ENCODE measurements around the gene UBE2E2. TPM values are rescaled to one million over a fixed set of nuclear protein-coding genes. Genes with fewer than 3 reads are reported as not detected.
"Not testable (repeated sequence)": the region's sequence is repeated elsewhere in the genome, so short reads cannot be mapped to it uniquely, and the experiment has no call there.

UBE2E2 gene
- total RNA-seq, 1 donor from 2014 or later = 50.8 TPM

- peaks cover 13% of the 10 kb centered on the region for H3K4me1 ChIP-seq
- no peaks in the 10 kb centered on the region for H3K36me3 ChIP-seq
- no peak overlapping the region for H3K27ac ChIP-seq
- intact Hi-C loops (cut with DNase I) = no loop called here
- DNase-seq = no peak
- ATAC-seq = no peak
- no peak overlapping the region for H3K4me3 ChIP-seq
- H3K27me3 ChIP-seq (ENCODE audit: low read depth) = no peaks in the 10 kb centered on the region
- no peaks in the 10 kb centered on the region for H3K9me3 ChIP-seq
- TF ChIP-seq CTCF (IDR thresholded peaks at IDR 0.05) = no peak
These were observed 138.2 kb downstream of the UBE2E2 start for GRCh38 chr3:23341147-23341838.

GRCh38 chr3:23342343-23342742 is 139.2 kb downstream of the UBE2E2 start:
- Histone ChIP-seq H3K27ac (no peak overlapping the region), H3K9me3 (no peaks in the 10 kb centered on the region), H3K4me1 (peaks cover 13% of the 10 kb centered on the region), H3K27me3 (ENCODE audit: low read depth) (no peaks in the 10 kb centered on the region), H3K4me3 (no peak overlapping the region), H3K36me3 (no peaks in the 10 kb centered on the region)
- no peak for TF ChIP-seq CTCF (IDR thresholded peaks at IDR 0.05)
- intact Hi-C loops (cut with DNase I) = no loop called here
- DNase-seq (no peak), ATAC-seq (no peak)

GRCh38 chr3:23343509-23343908 is 140.4 kb downstream of the UBE2E2 start:
- intact Hi-C loops (cut with DNase I) = no loop called here
- no peaks in the 10 kb centered on the region for H3K9me3 ChIP-seq
- no peak for ATAC-seq

GRCh38 chr3:23344886-23345285 is 141.8 kb downstream of the UBE2E2 start:
- Histone ChIP-seq H3K4me1 (peaks cover 13% of the 10 kb centered on the region), H3K4me3 (no peak overlapping the region), H3K9me3 (no peaks in the 10 kb centered on the region), H3K36me3 (no peaks in the 10 kb centered on the region), H3K27ac (no peak overlapping the region), H3K27me3 (ENCODE audit: low read depth) (no peaks in the 10 kb centered on the region)
- no peak for DNase-seq
- intact Hi-C loops (cut with DNase I) = no loop called here
- TF ChIP-seq CTCF (IDR thresholded peaks at IDR 0.05) = no peak
- ATAC-seq = no peak

More at GRCh38 chr3:23343509-23343908, 140.4 kb downstream of the UBE2E2 start:
- peaks cover 13% of the 10 kb centered on the region for H3K4me1 ChIP-seq
- TF ChIP-seq CTCF (IDR thresholded peaks at IDR 0.05) = no peak
- H3K4me3 ChIP-seq = no peak overlapping the region
- H3K27me3 ChIP-seq (ENCODE audit: low read depth) = no peaks in the 10 kb centered on the region
- no peak overlapping the region for H3K27ac ChIP-seq
- H3K36me3 ChIP-seq = no peaks in the 10 kb centered on the region
- DNase-seq = no peak

- H3K27ac ChIP-seq; H3K4me1 ChIP-seq; H3K9me3 ChIP-seq; H3K27me3 ChIP-seq (ENCODE audit: low read depth); intact Hi-C loops (cut with DNase I); DNase-seq; H3K36me3 ChIP-seq; ATAC-seq; H3K4me3 ChIP-seq: not testable (repeated sequence)
These were observed 146.3 kb downstream of the UBE2E2 start for GRCh38 chr3:23349444-23349843.

GRCh38 chr3:23356169-23356568 is 153.0 kb downstream of the UBE2E2 start:
- no peak for TF ChIP-seq CTCF (IDR thresholded peaks at IDR 0.05)
- Histone ChIP-seq H3K9me3 (no peaks in the 10 kb centered on the region), H3K36me3 (no peaks in the 10 kb centered on the region), H3K4me1 (no peaks in the 10 kb centered on the region), H3K4me3 (no peak overlapping the region), H3K27ac (no peak overlapping the region), H3K27me3 (ENCODE audit: low read depth) (no peaks in the 10 kb centered on the region)
- ATAC-seq (no peak), DNase-seq (no peak)
- intact Hi-C loops (cut with DNase I) = no loop called here

Measured in lower lobe of right lung (tissue), 2 donors.